GM23338 (cell line): ENCODE data around the gene TIMP4. TPM values are rescaled to one million over a fixed set of nuclear protein-coding genes. Genes with fewer than 3 reads are reported as not detected.

Experiments
- ATAC-seq: fragments of 200-7000 bp; cut with Tn5 transposase; 3 replicates; pipeline ENCODE4 v1.9.1; 2020
- DNase-seq: peaks from one replicate; pipeline ENCODE4 v3.0.0-alpha.2; 2015; ENCODE audit warnings: low spot score
- H2AFZ ChIP-seq: fragments of 200-600 bp; sonication (generic); 2 replicates; pipeline ENCODE4 v1.8.0; 2016; ENCODE audit warnings: antibody characterized with exemption, mild to moderate bottlenecking, moderate library complexity
- H3F3A ChIP-seq: fragments of 200-600 bp; sonication (generic); replicated peaks from 2 replicates; pipeline ENCODE4 v1.8.0; 2017; ENCODE audit warnings: antibody characterized with exemption, mixed run types, low read depth
- H3K27ac ChIP-seq: fragments of 200-600 bp; sonication (generic); 2 replicates; pipeline ENCODE4 v1.6.1; 2016; ENCODE audit warnings: low read depth
- H3K27me3 ChIP-seq: fragments of 200-600 bp; sonication (generic); 2 replicates; pipeline ENCODE4 v1.8.0; 2016; ENCODE audit warnings: mild to moderate bottlenecking, mixed run types, moderate library complexity; ENCODE audit not compliant: insufficient read depth
- H3K36me3 ChIP-seq: fragments of 200-600 bp; sonication (generic); 2 replicates; pipeline ENCODE4 v1.8.0; 2016; ENCODE audit warnings: mild to moderate bottlenecking; ENCODE audit not compliant: insufficient read depth
- H3K4me1 ChIP-seq: fragments of 200-600 bp; sonication (generic); 2 replicates; pipeline ENCODE4 v1.8.0; 2016; ENCODE audit warnings: mild to moderate bottlenecking, moderate library complexity; ENCODE audit not compliant: insufficient read depth
- H3K4me2 ChIP-seq: fragments of 200-600 bp; sonication (generic); 2 replicates; pipeline ENCODE4 v1.7.1; 2017; ENCODE audit warnings: mixed run types
- H3K4me3 ChIP-seq: fragments of 200-600 bp; sonication (generic); 2 replicates; pipeline ENCODE4 v1.6.1; 2016; ENCODE audit warnings: mixed run types
- H3K79me2 ChIP-seq: fragments of 200-600 bp; sonication (generic); replicated peaks from 2 replicates; pipeline ENCODE4 v1.8.0; 2017; ENCODE audit warnings: mild to moderate bottlenecking; ENCODE audit not compliant: insufficient read depth
- H3K9me2 ChIP-seq: fragments of 200-600 bp; sonication (generic); 2 replicates; pipeline ENCODE4 v1.8.0; 2017; ENCODE audit not compliant: insufficient read depth
- H4K20me1 ChIP-seq: fragments of 200-600 bp; sonication (generic); replicated peaks from 2 replicates; pipeline ENCODE4 v1.8.0; 2017; ENCODE audit warnings: mild to moderate bottlenecking; ENCODE audit not compliant: insufficient read depth
- H3K27ac Mint-ChIP-seq: 2 replicates; pipeline ENCODE4 v1.8.0; 2020; ENCODE audit warnings: inconsistent platforms, mild to moderate bottlenecking, moderate library complexity, mixed read lengths
- H3K27me3 Mint-ChIP-seq: 3 replicates; pipeline ENCODE4 v1.8.0; 2022; ENCODE audit warnings: low read depth, mild to moderate bottlenecking, moderate library complexity, mixed read lengths, inconsistent platforms; ENCODE audit not compliant: insufficient read depth, poor library complexity
- H3K36me3 Mint-ChIP-seq: 3 replicates; pipeline ENCODE4 v1.8.0; 2021; ENCODE audit warnings: low read depth, mild to moderate bottlenecking, inconsistent platforms, moderate library complexity, mixed read lengths
- H3K4me1 Mint-ChIP-seq: 3 replicates; pipeline ENCODE4 v1.8.0; 2020; ENCODE audit warnings: mild to moderate bottlenecking, inconsistent platforms, mixed read lengths
- H3K4me3 Mint-ChIP-seq: 3 replicates; pipeline ENCODE4 v1.8.0; 2021; ENCODE audit warnings: moderate library complexity, mild to moderate bottlenecking, inconsistent platforms, mixed read lengths
- H3K9me3 Mint-ChIP-seq: 3 replicates; pipeline ENCODE4 v1.8.0; 2020; ENCODE audit warnings: moderate library complexity, mild to moderate bottlenecking, inconsistent platforms, mixed read lengths
- CREB1 ChIP-seq: fragments of 250-450 bp; sonication (Bioruptor Pico); IDR thresholded peaks from 2 replicates; pipeline ENCODE4 v1.5.0; 2020; ENCODE audit warnings: low read depth, mild to moderate bottlenecking, moderate library complexity
- JUNB ChIP-seq: IDR thresholded peaks from one replicate; pipeline ENCODE4 v1.6.1; 2016; ENCODE audit warnings: antibody characterized with exemption; ENCODE audit not compliant: unreplicated experiment
- NANOG ChIP-seq: IDR thresholded peaks from 2 replicates; pipeline ENCODE4 v1.6.1; 2016; ENCODE audit warnings: antibody characterized with exemption, borderline replicate concordance
- POLR2AphosphoS5 ChIP-seq: IDR thresholded peaks from 2 replicates; pipeline ENCODE4 v1.6.1; 2016; ENCODE audit warnings: antibody characterized with exemption, low read depth
- STAT1 ChIP-seq: IDR thresholded peaks from one replicate; pipeline ENCODE4 v1.6.1; 2016; ENCODE audit warnings: antibody characterized with exemption; ENCODE audit not compliant: unreplicated experiment
- ZNF114 ChIP-seq: fragments of 250-450 bp; sonication (Bioruptor Pico); IDR thresholded peaks from 2 replicates; pipeline ENCODE4 v1.5.0; 2020; ENCODE audit warnings: mild to moderate bottlenecking, moderate library complexity
- ZNF331 ChIP-seq: fragments of 250-450 bp; sonication (Bioruptor Pico); IDR thresholded peaks from 2 replicates; pipeline ENCODE4 v1.5.0; 2020; ENCODE audit warnings: low read depth, mild to moderate bottlenecking, moderate library complexity
- polyA plus RNA-seq: library from polyadenylated mRNA; unstranded; fragments of >200 nt; fragmentation: Nextera tagmentation; extraction: Ambion mirVana; gene quantifications from 2 replicates; pipeline ENCODE4 v1.2.1, GENCODE V29; 2016
- total RNA-seq: library from RNA; depleted of rRNA; stranded (reverse); fragments of >200 nt; shearing (Covaris generic); gene quantifications from 2 replicates; pipeline ENCODE4 v1.2.3, GENCODE V29; 2014
- TF ChIP-seq, protein P1 (sequence below), 2 experiments: fragments of 200-600 bp in 1 of 2; sonication (generic) in 1 of 2; conservative IDR thresholded peaks; 2 replicates each; pipeline versions ENCODE4 v1.5.1 to v1.6.1; 2016 to 2017; ENCODE audit warnings: antibody characterized with exemption in 2 of 2, low read depth in 2 of 2, mild to moderate bottlenecking in 2 of 2, moderate library complexity in 1 of 2
- TF ChIP-seq, protein P2 (sequence below): fragments of 250-450 bp; sonication (Bioruptor Pico); IDR thresholded peaks from 2 replicates; pipeline ENCODE4 v1.5.0; 2020; ENCODE audit warnings: mild to moderate bottlenecking, moderate library complexity

Gene TIMP4
- total and polyA plus RNA-seq, 2 experiments from 2014 or later: 6.7 to 11.1 TPM

- TF ChIP-seq, protein P1, sequence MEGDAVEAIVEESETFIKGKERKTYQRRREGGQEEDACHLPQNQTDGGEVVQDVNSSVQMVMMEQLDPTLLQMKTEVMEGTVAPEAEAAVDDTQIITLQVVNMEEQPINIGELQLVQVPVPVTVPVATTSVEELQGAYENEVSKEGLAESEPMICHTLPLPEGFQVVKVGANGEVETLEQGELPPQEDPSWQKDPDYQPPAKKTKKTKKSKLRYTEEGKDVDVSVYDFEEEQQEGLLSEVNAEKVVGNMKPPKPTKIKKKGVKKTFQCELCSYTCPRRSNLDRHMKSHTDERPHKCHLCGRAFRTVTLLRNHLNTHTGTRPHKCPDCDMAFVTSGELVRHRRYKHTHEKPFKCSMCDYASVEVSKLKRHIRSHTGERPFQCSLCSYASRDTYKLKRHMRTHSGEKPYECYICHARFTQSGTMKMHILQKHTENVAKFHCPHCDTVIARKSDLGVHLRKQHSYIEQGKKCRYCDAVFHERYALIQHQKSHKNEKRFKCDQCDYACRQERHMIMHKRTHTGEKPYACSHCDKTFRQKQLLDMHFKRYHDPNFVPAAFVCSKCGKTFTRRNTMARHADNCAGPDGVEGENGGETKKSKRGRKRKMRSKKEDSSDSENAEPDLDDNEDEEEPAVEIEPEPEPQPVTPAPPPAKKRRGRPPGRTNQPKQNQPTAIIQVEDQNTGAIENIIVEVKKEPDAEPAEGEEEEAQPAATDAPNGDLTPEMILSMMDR (conservative IDR thresholded peaks at IDR 0.05; ENCODE audit: low read depth in 2 of 2): no peak
- TF ChIP-seq STAT1 (no peak), JUNB (no peak), NANOG (no peak), POLR2AphosphoS5 (no peak), ZNF114 (CRISPR knock-in tag) (no peak)
- TF ChIP-seq, protein P2, sequence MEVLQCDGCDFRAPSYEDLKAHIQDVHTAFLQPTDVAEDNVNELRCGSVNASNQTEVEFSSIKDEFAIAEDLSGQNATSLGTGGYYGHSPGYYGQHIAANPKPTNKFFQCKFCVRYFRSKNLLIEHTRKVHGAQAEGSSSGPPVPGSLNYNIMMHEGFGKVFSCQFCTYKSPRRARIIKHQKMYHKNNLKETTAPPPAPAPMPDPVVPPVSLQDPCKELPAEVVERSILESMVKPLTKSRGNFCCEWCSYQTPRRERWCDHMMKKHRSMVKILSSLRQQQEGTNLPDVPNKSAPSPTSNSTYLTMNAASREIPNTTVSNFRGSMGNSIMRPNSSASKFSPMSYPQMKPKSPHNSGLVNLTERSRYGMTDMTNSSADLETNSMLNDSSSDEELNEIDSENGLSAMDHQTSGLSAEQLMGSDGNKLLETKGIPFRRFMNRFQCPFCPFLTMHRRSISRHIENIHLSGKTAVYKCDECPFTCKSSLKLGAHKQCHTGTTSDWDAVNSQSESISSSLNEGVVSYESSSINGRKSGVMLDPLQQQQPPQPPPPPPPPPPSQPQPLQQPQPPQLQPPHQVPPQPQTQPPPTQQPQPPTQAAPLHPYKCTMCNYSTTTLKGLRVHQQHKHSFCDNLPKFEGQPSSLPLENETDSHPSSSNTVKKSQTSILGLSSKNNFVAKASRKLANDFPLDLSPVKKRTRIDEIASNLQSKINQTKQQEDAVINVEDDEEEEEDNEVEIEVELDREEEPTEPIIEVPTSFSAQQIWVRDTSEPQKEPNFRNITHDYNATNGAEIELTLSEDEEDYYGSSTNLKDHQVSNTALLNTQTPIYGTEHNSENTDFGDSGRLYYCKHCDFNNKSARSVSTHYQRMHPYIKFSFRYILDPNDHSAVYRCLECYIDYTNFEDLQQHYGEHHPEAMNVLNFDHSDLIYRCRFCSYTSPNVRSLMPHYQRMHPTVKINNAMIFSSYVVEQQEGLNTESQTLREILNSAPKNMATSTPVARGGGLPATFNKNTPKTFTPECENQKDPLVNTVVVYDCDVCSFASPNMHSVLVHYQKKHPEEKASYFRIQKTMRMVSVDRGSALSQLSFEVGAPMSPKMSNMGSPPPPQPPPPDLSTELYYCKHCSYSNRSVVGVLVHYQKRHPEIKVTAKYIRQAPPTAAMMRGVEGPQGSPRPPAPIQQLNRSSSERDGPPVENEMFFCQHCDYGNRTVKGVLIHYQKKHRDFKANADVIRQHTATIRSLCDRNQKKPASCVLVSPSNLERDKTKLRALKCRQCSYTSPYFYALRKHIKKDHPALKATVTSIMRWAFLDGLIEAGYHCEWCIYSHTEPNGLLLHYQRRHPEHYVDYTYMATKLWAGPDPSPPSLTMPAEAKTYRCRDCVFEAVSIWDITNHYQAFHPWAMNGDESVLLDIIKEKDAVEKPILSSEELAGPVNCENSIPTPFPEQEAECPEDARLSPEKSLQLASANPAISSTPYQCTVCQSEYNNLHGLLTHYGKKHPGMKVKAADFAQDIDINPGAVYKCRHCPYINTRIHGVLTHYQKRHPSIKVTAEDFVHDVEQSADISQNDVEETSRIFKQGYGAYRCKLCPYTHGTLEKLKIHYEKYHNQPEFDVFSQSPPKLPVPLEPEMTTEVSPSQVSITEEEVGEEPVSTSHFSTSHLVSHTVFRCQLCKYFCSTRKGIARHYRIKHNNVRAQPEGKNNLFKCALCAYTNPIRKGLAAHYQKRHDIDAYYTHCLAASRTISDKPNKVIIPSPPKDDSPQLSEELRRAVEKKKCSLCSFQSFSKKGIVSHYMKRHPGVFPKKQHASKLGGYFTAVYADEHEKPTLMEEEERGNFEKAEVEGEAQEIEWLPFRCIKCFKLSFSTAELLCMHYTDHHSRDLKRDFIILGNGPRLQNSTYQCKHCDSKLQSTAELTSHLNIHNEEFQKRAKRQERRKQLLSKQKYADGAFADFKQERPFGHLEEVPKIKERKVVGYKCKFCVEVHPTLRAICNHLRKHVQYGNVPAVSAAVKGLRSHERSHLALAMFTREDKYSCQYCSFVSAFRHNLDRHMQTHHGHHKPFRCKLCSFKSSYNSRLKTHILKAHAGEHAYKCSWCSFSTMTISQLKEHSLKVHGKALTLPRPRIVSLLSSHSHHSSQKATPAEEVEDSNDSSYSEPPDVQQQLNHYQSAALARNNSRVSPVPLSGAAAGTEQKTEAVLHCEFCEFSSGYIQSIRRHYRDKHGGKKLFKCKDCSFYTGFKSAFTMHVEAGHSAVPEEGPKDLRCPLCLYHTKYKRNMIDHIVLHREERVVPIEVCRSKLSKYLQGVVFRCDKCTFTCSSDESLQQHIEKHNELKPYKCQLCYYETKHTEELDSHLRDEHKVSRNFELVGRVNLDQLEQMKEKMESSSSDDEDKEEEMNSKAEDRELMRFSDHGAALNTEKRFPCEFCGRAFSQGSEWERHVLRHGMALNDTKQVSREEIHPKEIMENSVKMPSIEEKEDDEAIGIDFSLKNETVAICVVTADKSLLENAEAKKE: no peak
Observed at GRCh38 chr3:12154151-12154550, 4.6 kb downstream of the TIMP4 start (continued).

- Histone ChIP-seq H3K27ac (no peak overlapping the region), H4K20me1 (no peaks in the 10 kb centered on the region), H3K36me3 (no peaks in the 10 kb centered on the region; the same call in 1 of the 2 replicates), H3K4me1 (no peaks in the 10 kb centered on the region), H3K9me2 (no peaks in the 10 kb centered on the region), H3K79me2 (no peaks in the 10 kb centered on the region), H3K4me2 (no peak overlapping the region), H3K27me3 (no peaks in the 10 kb centered on the region), H3F3A (no peaks in the 10 kb centered on the region), H3K4me3 (no peak overlapping the region), H2AFZ (no peak overlapping the region)
- ATAC-seq (no peak), DNase-seq (no peak)
- H3K27me3 Mint-ChIP-seq: no peaks in the 10 kb centered on the region
- H3K9me3 Mint-ChIP-seq: no peaks in the 10 kb centered on the region
- H3K27ac Mint-ChIP-seq: no peak overlapping the region
- H3K4me1 Mint-ChIP-seq: no peaks in the 10 kb centered on the region
- H3K4me3 Mint-ChIP-seq: no peak overlapping the region
- H3K36me3 Mint-ChIP-seq: peaks cover 16% of the 10 kb centered on the region
- TF ChIP-seq ZNF331 (CRISPR knock-in tag) (no peak), JUNB (no peak), CREB1 (CRISPR knock-in tag) (no peak), NANOG (no peak), STAT1 (no peak)
- TF ChIP-seq, protein P2: no peak
Observed at GRCh38 chr3:12150112-12150511, 8.6 kb downstream of the TIMP4 start.
